ENCODE results near the gene RAB12.

GRCh38 chr18:8639762-8640161, 30.5 kb downstream of the RAB12 start:
- TF ChIP-seq ZNF780A (CRISPR knock-in tag; IDR thresholded peaks at IDR 0.05) (no peak), ARNT (IDR thresholded peaks at IDR 0.05) (no peak), BATF2 (CRISPR knock-in tag; IDR thresholded peaks at IDR 0.05) (no peak), MXI1 (IDR thresholded peaks at IDR 0.05; ENCODE audit: borderline replicate concordance, low read depth, low read length) (no peak), KAT8 (CRISPR knock-in tag; IDR thresholded peaks at IDR 0.05) (no peak)

Measured in HepG2 (cell line).